HG02798 (cell line): ENCODE measurements around the gene TUBGCP2.

Source experiments
- ATAC-seq: cut with Tn5 transposase; IDR thresholded peaks from one replicate; pipeline ENCODE4 v1.9.1; 2021; ENCODE audit warnings: mild to moderate bottlenecking; ENCODE audit not compliant: unreplicated experiment, poor library complexity

The TUBGCP2 gene

GRCh38 chr10:133309100-133309719, 538 bp upstream of the TUBGCP2 start:
- ATAC-seq: peak; percentile 80

- ATAC-seq: peak; percentile 39
Observed at GRCh38 chr10:133307776-133308420, 774 bp downstream of the TUBGCP2 start.

GRCh38 chr10:133306941-133307379, 1.7 kb downstream of the TUBGCP2 start:
- ATAC-seq: no peak

GRCh38 chr10:133306097-133306476, 2.6 kb downstream of the TUBGCP2 start:
- no peak for ATAC-seq

- ATAC-seq: no peak
Observed at GRCh38 chr10:133303206-133303605, 5.5 kb downstream of the TUBGCP2 start.

- no peak for ATAC-seq
Observed at GRCh38 chr10:133302230-133302629, 6.4 kb downstream of the TUBGCP2 start.

GRCh38 chr10:133299738-133300137, 8.9 kb downstream of the TUBGCP2 start:
- no peak for ATAC-seq

GRCh38 chr10:133299224-133299623, 9.4 kb downstream of the TUBGCP2 start:
- ATAC-seq: no peak

GRCh38 chr10:133298466-133298865, 10.2 kb downstream of the TUBGCP2 start:
- no peak for ATAC-seq

- no peak for ATAC-seq
Observed at GRCh38 chr10:133297504-133297903, 11.2 kb downstream of the TUBGCP2 start.

- no peak for ATAC-seq
Observed at GRCh38 chr10:133295426-133296320, 13.0 kb downstream of the TUBGCP2 start.

GRCh38 chr10:133294189-133294588, 14.5 kb downstream of the TUBGCP2 start:
- no peak for ATAC-seq

GRCh38 chr10:133293810-133294119, 14.9 kb downstream of the TUBGCP2 start:
- ATAC-seq: no peak

GRCh38 chr10:133292919-133293809, 15.5 kb downstream of the TUBGCP2 start:
- no peak for ATAC-seq

GRCh38 chr10:133289761-133290160, 18.9 kb downstream of the TUBGCP2 start:
- ATAC-seq: no peak

- ATAC-seq: no peak
Observed at GRCh38 chr10:133287832-133288500, 20.7 kb downstream of the TUBGCP2 start.

GRCh38 chr10:133286366-133286765, 22.3 kb downstream of the TUBGCP2 start:
- ATAC-seq: no peak

- no peak for ATAC-seq
Observed at GRCh38 chr10:133285217-133285616, 23.5 kb downstream of the TUBGCP2 start.

- no peak for ATAC-seq
Observed at GRCh38 chr10:133283931-133284330, 24.7 kb downstream of the TUBGCP2 start.
